NCI-H1436 (cell line): ENCODE results near the gene RPN2.
A peak's percentile ranks its signal among the peaks of the same experiment; 100 is the strongest.

Experiments used
- DNase-seq: peaks from one replicate; lab custom pipeline; 2025; lab: John Stamatoyannopoulos, UW

RPN2 gene

GRCh38 chr20:37185686-37186085, 6.6 kb downstream of the RPN2 start:
- DNase-seq = no peak

DNA sequence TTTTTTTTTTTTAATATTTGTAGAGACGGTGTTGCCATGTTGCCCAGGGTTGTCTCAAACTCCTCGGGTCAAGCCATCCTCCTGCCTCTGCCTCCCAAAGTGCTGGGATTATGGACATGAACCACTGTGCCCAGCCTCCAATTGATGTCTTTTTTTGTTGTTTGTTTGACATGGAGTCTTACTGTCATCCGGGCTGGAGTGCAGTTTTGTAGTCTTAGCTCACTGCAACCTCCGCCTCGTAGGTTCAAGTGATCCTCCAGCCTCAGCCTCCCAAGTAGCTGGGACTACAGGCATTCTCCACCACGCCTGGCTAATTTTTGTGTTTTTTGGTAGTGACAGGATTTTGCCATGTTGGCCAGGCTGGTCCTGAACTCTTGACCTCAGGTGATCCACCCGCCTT, 9.7 kb downstream of the RPN2 start:
- no peak for DNase-seq

- DNase-seq = no peak
Observed at GRCh38 chr20:37189416-37190016, 10.4 kb downstream of the RPN2 start.

GRCh38 chr20:37190354-37191112, 11.4 kb downstream of the RPN2 start:
- peak; percentile 44 for DNase-seq

DNA sequence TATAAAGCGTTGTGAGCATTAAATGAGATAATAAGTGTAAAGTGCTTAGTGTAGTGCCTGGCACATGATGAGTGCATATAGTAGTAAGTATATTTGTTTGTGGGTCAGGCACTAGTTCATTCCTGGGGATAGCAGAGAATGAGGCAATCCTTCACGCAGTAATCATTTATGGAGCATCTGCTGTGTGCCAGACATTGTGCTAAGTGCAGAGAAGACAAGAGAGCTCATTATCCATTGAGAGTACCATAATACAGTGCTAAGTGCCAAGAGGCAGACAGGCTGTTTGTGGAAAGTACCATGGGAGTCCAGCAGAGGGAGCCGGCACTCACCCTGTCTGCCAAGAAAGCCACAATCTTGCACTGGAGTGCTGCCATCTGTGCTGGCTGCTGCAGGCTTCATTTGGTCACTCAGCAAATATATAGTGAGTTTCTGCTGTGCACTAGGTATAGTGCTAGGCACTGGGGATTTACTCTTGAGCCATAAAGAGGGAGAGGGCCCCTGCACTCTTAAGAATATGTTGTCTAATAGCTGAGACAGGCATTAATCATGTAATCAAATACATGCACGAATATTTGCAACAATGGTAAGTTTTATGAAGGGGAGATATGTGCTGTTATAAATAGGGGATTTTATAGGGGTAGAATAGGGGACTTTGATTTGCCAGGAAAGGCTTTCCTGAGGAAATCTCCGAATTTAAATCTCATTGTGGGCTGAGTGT, 13.2 kb downstream of the RPN2 start:
- DNase-seq = peak; percentile 79

- no peak for DNase-seq
Observed at GRCh38 chr20:37193226-37193625, 14.1 kb downstream of the RPN2 start.

DNA sequence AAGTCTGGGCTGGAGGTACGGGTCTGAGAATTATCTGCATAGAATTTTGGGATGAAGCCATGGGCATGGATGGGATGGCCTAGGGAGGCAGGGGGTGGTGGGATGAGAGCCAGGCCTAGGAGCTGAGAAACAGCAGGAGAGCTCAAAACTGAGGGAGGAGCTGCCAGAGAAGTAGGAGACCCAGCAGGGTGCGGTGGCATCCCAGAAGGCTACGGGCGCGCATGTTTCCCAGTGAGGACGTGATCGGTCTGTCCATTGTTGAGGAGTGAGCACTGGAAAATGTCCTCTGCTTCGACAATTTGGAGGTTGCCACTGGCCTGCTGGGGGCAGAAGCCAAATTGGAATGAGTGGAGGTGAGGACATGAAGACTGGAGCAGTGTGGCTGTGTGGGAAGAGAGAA, 14.7 kb downstream of the RPN2 start:
- no peak for DNase-seq

- no peak for DNase-seq
Observed at GRCh38 chr20:37194621-37195417, 15.7 kb downstream of the RPN2 start.

GRCh38 chr20:37198932-37199660, 20.0 kb downstream of the RPN2 start:
- no peak for DNase-seq

DNA sequence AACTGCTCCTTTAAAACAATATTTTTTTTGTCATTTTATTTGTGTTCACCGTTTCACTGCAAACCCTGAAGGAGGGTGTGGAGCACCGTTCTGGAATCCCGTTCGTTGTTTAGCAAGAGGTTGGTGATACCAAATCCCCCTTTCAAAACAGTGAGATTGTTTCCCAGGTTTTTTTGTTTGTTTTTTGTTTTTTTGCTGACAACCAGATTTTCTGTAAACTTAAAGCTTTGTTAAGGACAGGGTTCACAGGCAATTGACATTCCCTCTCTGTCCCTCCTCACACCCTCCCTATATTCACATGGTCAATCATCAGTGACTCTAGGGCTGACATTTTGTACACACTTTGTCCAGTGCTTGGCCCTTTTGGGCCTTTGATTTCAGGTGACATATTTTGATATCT, 21.2 kb downstream of the RPN2 start:
- no peak for DNase-seq

- DNase-seq = no peak
Observed at GRCh38 chr20:37200926-37201826, 22.0 kb downstream of the RPN2 start.

- no peak for DNase-seq
Observed at GRCh38 chr20:37201827-37202162, 22.7 kb downstream of the RPN2 start.

DNA sequence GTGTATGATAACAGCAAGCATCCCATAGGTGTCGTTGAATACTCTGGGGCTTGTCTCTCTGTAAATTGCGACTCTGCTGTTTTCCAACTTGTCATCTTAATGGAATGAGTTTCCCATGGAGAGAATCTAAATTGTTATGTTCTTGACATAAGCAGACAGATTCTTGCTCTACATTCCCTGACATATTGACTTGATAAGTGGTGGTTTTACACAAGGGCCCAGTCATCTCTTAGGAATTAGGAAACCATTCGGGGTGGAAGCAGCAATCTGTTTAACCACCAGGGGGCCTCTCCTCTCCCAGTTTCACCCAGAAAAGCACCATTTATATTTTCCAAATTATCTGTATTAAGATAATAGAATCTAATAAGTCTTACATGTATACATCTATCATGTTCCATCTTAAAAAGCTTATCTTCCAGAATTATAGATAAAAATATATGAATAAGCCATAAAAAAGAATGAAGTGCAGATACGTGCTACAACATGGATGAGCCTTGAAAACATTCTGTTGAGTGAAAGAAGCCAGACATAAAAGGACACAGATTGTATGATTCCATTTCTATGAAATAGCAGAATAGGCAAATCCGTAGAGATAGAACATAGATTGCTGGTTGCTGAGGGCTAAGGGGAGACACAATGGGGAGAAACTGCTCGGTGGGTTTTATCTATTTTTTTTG, 23.3 kb downstream of the RPN2 start:
- DNase-seq = peak; percentile 30

GRCh38 chr20:37204056-37204455, 24.9 kb downstream of the RPN2 start:
- no peak for DNase-seq

- no peak for DNase-seq
Observed at GRCh38 chr20:37205130-37205529, 26.0 kb downstream of the RPN2 start.

- peak; percentile 69 for DNase-seq
Observed at GRCh38 chr20:37205794-37206193, 26.7 kb downstream of the RPN2 start.

GRCh38 chr20:37207171-37207570, 28.0 kb downstream of the RPN2 start:
- no peak for DNase-seq

GRCh38 chr20:37209193-37209592, 30.1 kb downstream of the RPN2 start:
- no peak for DNase-seq

DNA sequence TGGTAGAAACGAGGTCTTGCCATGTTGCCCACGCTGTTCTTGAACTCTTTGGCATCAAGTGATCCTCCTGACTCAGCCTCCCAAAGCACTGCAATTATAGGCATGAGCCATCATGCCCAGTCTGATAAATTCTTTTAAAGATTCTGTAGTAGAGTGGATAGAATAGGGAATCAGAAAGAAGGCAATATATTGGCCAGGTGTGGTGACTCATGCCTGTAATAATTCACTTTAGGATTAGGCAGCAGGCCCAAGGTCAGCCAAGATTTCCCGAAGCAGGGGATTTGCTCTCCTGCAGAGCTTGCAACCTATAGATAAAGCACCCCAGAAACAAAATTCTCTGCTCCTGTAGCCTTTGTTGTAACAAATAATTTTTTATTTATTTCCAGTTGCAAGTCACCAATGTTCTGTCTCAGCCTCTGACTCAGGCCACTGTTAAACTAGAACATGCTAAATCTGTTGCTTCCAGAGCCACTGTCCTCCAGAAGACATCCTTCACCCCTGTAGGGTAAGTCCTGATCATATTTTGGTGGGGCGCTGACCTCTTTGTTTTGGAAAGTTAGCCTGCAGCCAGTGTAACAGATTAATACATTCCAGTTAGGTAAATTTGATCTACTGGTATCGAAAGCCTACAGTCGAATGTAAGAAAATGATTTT, 30.7 kb downstream of the RPN2 start:
- no peak for DNase-seq

GRCh38 chr20:37218441-37218840, 39.3 kb downstream of the RPN2 start:
- no peak for DNase-seq
